B cell (primary cell): Measurements from ENCODE around the gene ITGB1.

ENCODE experiments used
- CTCF ChIP-seq: fragments of 200-600 bp; IDR thresholded peaks from one replicate; pipeline ENCODE4 v1.8.0; 2022; ENCODE audit warnings: antibody characterized with exemption, mild to moderate bottlenecking
- EZH2 ChIP-seq: IDR thresholded peaks from 2 replicates; pipeline ENCODE4 v1.6.1; 2012; ENCODE audit warnings: borderline replicate concordance, low read depth, mild to moderate bottlenecking, moderate library complexity, low read length; ENCODE audit not compliant: insufficient read depth, poor library complexity, severe bottlenecking

GRCh38 chr10:32882076-32882475, 76.0 kb downstream of the ITGB1 start:
- TF ChIP-seq CTCF (no peak), EZH2 (no peak)
